Suprapubic skin (tissue), 3 donors: ENCODE results near the gene LOC101059915.
"Not testable (repeated sequence)": the region's sequence is repeated elsewhere in the genome, so short reads cannot be mapped to it uniquely, and the experiment has no call there.

Experiments
- CTCF ChIP-seq, 2 donors: fragments of 200-600 bp in 1 of 2; fragments of 450-650 bp in 1 of 2; sonication (generic) in 1 of 2; IDR thresholded peaks; one replicate each; pipeline ENCODE4 v1.5.1; 2016 to 2019; ENCODE audit warnings: antibody characterized with exemption in 2 of 2, mild to moderate bottlenecking in 1 of 2, moderate library complexity in 1 of 2
- POLR2AphosphoS5 ChIP-seq, 3 donors: sonication (generic); formaldehyde crosslinking; IDR thresholded peaks; one replicate each; pipeline ENCODE4 v1.6.1; 2017; ENCODE audit warnings: antibody characterized with exemption in 3 of 3

- not testable (repeated sequence) for TF ChIP-seq POLR2AphosphoS5, CTCF (IDR thresholded peaks at IDR 0.05)
Observed at GRCh38 chrX:71714064-71714463, 46.7 kb downstream of the LOC101059915 start.
